IMR-90 (cell line): ENCODE measurements around the gene BLVRA. TPM values are rescaled to one million over a fixed set of nuclear protein-coding genes. Genes with fewer than 3 reads are reported as not detected.
"Not testable (repeated sequence)": the region's sequence is repeated elsewhere in the genome, so short reads cannot be mapped to it uniquely, and the experiment has no call there.

Experiments used
- ATAC-seq: fragments of 200-7000 bp; cut with Tn5 transposase; 2 replicates; pipeline ENCODE4 v1.9.1; 2020; ENCODE audit warnings: low read depth, mild to moderate bottlenecking, moderate library complexity
- BruUV-seq: library from RNA; stranded (reverse); fragments of 400-500 nt; replicated peaks from 2 replicates; lab custom pipeline; 2021; lab: Mats Ljungman, UMichigan
- CTCF ChIA-PET: fragments of 300-600 bp; formaldehyde crosslinking; extraction: SDS; loops from one replicate; lab custom pipeline; 2021; ENCODE audit warnings: antibody characterized with exemption; lab: Yijun Ruan, JAX
- POLR2A ChIA-PET: fragments of 300-600 bp; sonication (Branson Sonifier 250); formaldehyde crosslinking; loops from one replicate; lab custom pipeline; 2022; ENCODE audit warnings: antibody characterized with exemption; ENCODE audit not compliant: unreplicated experiment; lab: Charles Lee
- DNase-seq: peaks from one replicate; pipeline ENCODE4 v3.0.0; 2013
- H2AFZ ChIP-seq: replicated peaks from 2 replicates; pipeline ENCODE3; 2013; ENCODE audit warnings: low read length, mild to moderate bottlenecking; ENCODE audit not compliant: poor library complexity
- H2AK5ac ChIP-seq: 2 replicates; pipeline ENCODE4 v1.6.1; 2013; ENCODE audit warnings: low read depth, low read length, inconsistent platforms
- H2AK9ac ChIP-seq: replicated peaks from 2 replicates; pipeline ENCODE3; 2013; ENCODE audit warnings: mild to moderate bottlenecking, low read depth, low read length, moderate library complexity; ENCODE audit not compliant: poor library complexity
- H2BK120ac ChIP-seq: 2 replicates; pipeline ENCODE4 v1.6.1; 2013; ENCODE audit warnings: low read depth, low read length, inconsistent platforms
- H2BK15ac ChIP-seq: 3 replicates; pipeline ENCODE4 v1.6.1; 2013; ENCODE audit warnings: low read depth, low read length, inconsistent platforms
- H2BK20ac ChIP-seq: 2 replicates; pipeline ENCODE4 v1.6.1; 2013; ENCODE audit warnings: low read depth, mild to moderate bottlenecking, inconsistent platforms, low read length, moderate library complexity
- H2BK5ac ChIP-seq: 2 replicates; pipeline ENCODE4 v1.6.1; 2013; ENCODE audit warnings: mild to moderate bottlenecking, low read depth, low read length, inconsistent platforms; ENCODE audit not compliant: poor library complexity, severe bottlenecking
- H3K14ac ChIP-seq: replicated peaks from 2 replicates; pipeline ENCODE4 v1.6.1; 2013; ENCODE audit warnings: low read depth, low read length, inconsistent platforms
- H3K18ac ChIP-seq: 2 replicates; pipeline ENCODE4 v1.6.1; 2013; ENCODE audit warnings: low read depth, low read length, control low read depth
- H3K23ac ChIP-seq: 2 replicates; pipeline ENCODE4 v1.6.1; 2013; ENCODE audit warnings: low read depth, low read length, inconsistent platforms
- H3K27ac ChIP-seq: 2 replicates; pipeline ENCODE4 v1.5.1; 2013; ENCODE audit warnings: mild to moderate bottlenecking, control low read depth, low read length; ENCODE audit not compliant: insufficient read depth
- H3K27me3 ChIP-seq: 2 replicates; pipeline ENCODE4 v1.6.1; 2013; ENCODE audit warnings: low read length; ENCODE audit not compliant: control insufficient read depth, insufficient read depth
- H3K36me3 ChIP-seq: 2 replicates; pipeline ENCODE4 v1.6.1; 2013; ENCODE audit warnings: low read length, mixed read lengths; ENCODE audit not compliant: control insufficient read depth, insufficient read depth
- H3K4ac ChIP-seq: 2 replicates; pipeline ENCODE4 v1.6.1; 2013; ENCODE audit warnings: low read depth, low read length, inconsistent platforms
- H3K4me1 ChIP-seq: 2 replicates; pipeline ENCODE4 v1.6.1; 2013; ENCODE audit warnings: low read length, mixed read lengths; ENCODE audit not compliant: control insufficient read depth, insufficient read depth
- H3K4me2 ChIP-seq: 2 replicates; pipeline ENCODE4 v1.6.1; 2013; ENCODE audit warnings: low read depth, mild to moderate bottlenecking, control low read depth, low read length, moderate library complexity
- H3K4me3 ChIP-seq: 2 replicates; pipeline ENCODE4 v1.5.1; 2013; ENCODE audit warnings: low read depth, mild to moderate bottlenecking, control low read depth, low read length, moderate library complexity; ENCODE audit not compliant: insufficient read depth
- H3K56ac ChIP-seq: 2 replicates; pipeline ENCODE4 v1.6.1; 2013; ENCODE audit warnings: low read length, inconsistent platforms; ENCODE audit not compliant: insufficient read depth; ENCODE audit errors: extremely low read depth
- H3K79me1 ChIP-seq, 2 experiments: 2 replicates each; pipeline ENCODE4 v1.6.1; 2013; ENCODE audit warnings: low read length in 2 of 2, inconsistent platforms in 1 of 2, low read depth in 1 of 2
- H3K9ac ChIP-seq: 2 replicates; pipeline ENCODE4 v1.6.1; 2013; ENCODE audit warnings: low read depth, low read length, control low read depth
- H3K9me1 ChIP-seq: 2 replicates; pipeline ENCODE4 v1.6.1; 2013; ENCODE audit warnings: low read length, inconsistent platforms; ENCODE audit not compliant: insufficient read depth
- H3K9me3 ChIP-seq: 2 replicates; pipeline ENCODE4 v1.6.1; 2013; ENCODE audit warnings: low read length; ENCODE audit not compliant: control insufficient read depth, insufficient read depth
- H4K20me1 ChIP-seq: 2 replicates; pipeline ENCODE4 v1.6.1; 2013; ENCODE audit warnings: low read length, inconsistent platforms; ENCODE audit not compliant: insufficient read depth
- H4K5ac ChIP-seq: 2 replicates; pipeline ENCODE4 v1.6.1; 2013; ENCODE audit warnings: mild to moderate bottlenecking, low read depth, low read length, control low read depth
- H4K8ac ChIP-seq, 2 experiments: 2 replicates each; pipeline ENCODE4 v1.6.1; 2013; ENCODE audit warnings: low read depth in 2 of 2, low read length in 2 of 2, control low read depth in 1 of 2, inconsistent platforms in 1 of 2
- H4K91ac ChIP-seq: 2 replicates; pipeline ENCODE4 v1.6.1; 2013; ENCODE audit warnings: low read depth, low read length, inconsistent platforms; ENCODE audit not compliant: insufficient read depth
- WGBS, 2 experiments: methylation state at CpG; one replicate each; pipeline versions ENCODE4 v1.1.5 to v1.1.7; 2013; ENCODE audit warnings: missing lambda C conversion rate in 2 of 2; ENCODE audit not compliant: insufficient read length in 1 of 2; ENCODE audit errors: extremely low coverage in 2 of 2; 5-methylcytosine and 5-hydroxymethylcytosine counted together
- dilution Hi-C: fragments of 300-500 bp; cut with HindIII; formaldehyde crosslinking; loops from one replicate; pipeline ENCODE4 v1.14.3; 2018; ENCODE audit warnings: low sequenced_read_pairs; ENCODE audit not compliant: unreplicated experiment
- in situ Hi-C: fragments of 300-500 bp; cut with MboI; formaldehyde crosslinking; loops from 3 replicates; pipeline ENCODE4 v1.14.3; 2019; ENCODE audit warnings: low sequenced_read_pairs, inconsistent platforms, mixed read lengths
- intact Hi-C: fragments of 100-400 bp; cut with micrococcal nuclease; formaldehyde crosslinking; loops from 2 replicates; pipeline ENCODE4 v1.10.0; 2022
- polyA plus RNA-seq, 3 experiments: library from polyadenylated mRNA; depleted of rRNA; stranded (reverse); fragments of >200 nt; gene quantifications; 2 replicates each; pipeline ENCODE4 v1.2.3, GENCODE V29; 2012; ENCODE audit warnings: low replicate concordance in 1 of 3
- total RNA-seq: library from RNA; depleted of rRNA; stranded (reverse); fragments of >200 nt; gene quantifications from 2 replicates; pipeline ENCODE4 v1.2.3, GENCODE V29; 2012

Gene BLVRA
- total and polyA plus RNA-seq, 2 of the 4 experiments (the other 2 are of a cell fraction), result 32.3 to 47.1 TPM

GRCh38 chr7:43816046-43816797, 57.7 kb downstream of the BLVRA start:
- H2BK20ac ChIP-seq, H3K4ac ChIP-seq, H2BK5ac ChIP-seq, H4K20me1 ChIP-seq, H3K9ac ChIP-seq, H2AFZ ChIP-seq, H3K27ac ChIP-seq, H3K4me3 ChIP-seq, H2AK5ac ChIP-seq, H2AK9ac ChIP-seq, H2BK15ac ChIP-seq, dilution Hi-C loops, H3K23ac ChIP-seq, H3K4me1 ChIP-seq, H3K14ac ChIP-seq, H4K91ac ChIP-seq, H3K9me3 ChIP-seq, CTCF ChIA-PET, BruUV-seq, H3K18ac ChIP-seq, POLR2A ChIA-PET, H3K56ac ChIP-seq, H4K8ac ChIP-seq, intact Hi-C loops, H4K5ac ChIP-seq, H3K79me1 ChIP-seq, DNase-seq, H2BK120ac ChIP-seq, H3K36me3 ChIP-seq, in situ Hi-C loops, ATAC-seq, H3K4me2 ChIP-seq, H3K9me1 ChIP-seq: not testable (repeated sequence)
- peaks cover 21% of the 10 kb centered on the region for H3K27me3 ChIP-seq
- WGBS, 2 experiments, result 20% methylated on average over 1 of the region's 2 CpGs; no CpG with 5 or more reads in 1 of the 2 experiments

DNA sequence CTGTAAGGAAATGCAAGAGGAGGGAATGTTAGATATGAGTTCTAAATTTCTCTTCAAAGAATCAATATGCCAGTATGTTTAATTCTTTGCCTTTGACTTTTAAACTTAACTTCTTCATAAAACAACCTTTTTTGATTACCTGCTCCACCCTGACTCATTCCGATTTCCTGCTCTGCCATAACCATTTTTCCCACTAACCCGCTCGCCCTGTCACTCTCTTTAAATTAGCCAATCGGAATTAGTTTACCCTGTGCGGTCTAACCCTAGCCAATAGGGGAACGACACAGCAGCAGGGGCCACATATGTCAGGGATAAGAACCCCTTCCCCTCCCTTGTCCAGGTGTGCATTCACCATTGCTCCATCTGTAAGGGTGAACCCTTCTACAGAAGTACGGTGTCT, 64.9 kb downstream of the BLVRA start:
- H3K79me1 ChIP-seq, H2BK5ac ChIP-seq, H2AFZ ChIP-seq, H3K36me3 ChIP-seq, H3K14ac ChIP-seq, H4K91ac ChIP-seq, H3K56ac ChIP-seq, dilution Hi-C loops, H2AK5ac ChIP-seq, H3K4ac ChIP-seq, H3K4me2 ChIP-seq, H3K9me1 ChIP-seq, H2BK15ac ChIP-seq, H3K27ac ChIP-seq, in situ Hi-C loops, CTCF ChIA-PET, POLR2A ChIA-PET, ATAC-seq, H2BK120ac ChIP-seq, BruUV-seq, H4K5ac ChIP-seq, H3K9ac ChIP-seq, H2BK20ac ChIP-seq, H4K20me1 ChIP-seq, H3K4me3 ChIP-seq, H3K9me3 ChIP-seq, intact Hi-C loops, H3K18ac ChIP-seq, DNase-seq, H3K23ac ChIP-seq, H4K8ac ChIP-seq, H3K4me1 ChIP-seq, H2AK9ac ChIP-seq: not testable (repeated sequence)
- 100% methylated on average over 3 of the region's 7 CpGs; no CpG with 5 or more reads in 1 of the 2 experiments for WGBS, 2 experiments
- peaks cover 46% of the 10 kb centered on the region for H3K27me3 ChIP-seq
